SU-DHL-6 (cell line): ENCODE measurements around the gene RAD51B.

Experiments
- H2AFZ ChIP-seq: fragments of 200-600 bp; sonication (generic); 2 replicates; pipeline ENCODE4 v1.6.1; 2014; ENCODE audit warnings: low read depth, mild to moderate bottlenecking, moderate library complexity, mixed read lengths, antibody characterized with exemption, low read length; ENCODE audit not compliant: severe bottlenecking
- H3F3A ChIP-seq: fragments of 200-600 bp; shearing (Covaris generic); 2 replicates; pipeline ENCODE4 v1.6.0; 2016; ENCODE audit warnings: antibody characterized with exemption, mild to moderate bottlenecking; ENCODE audit not compliant: insufficient read depth
- H3K27ac ChIP-seq: fragments of 200-600 bp; sonication (generic); 2 replicates; pipeline ENCODE4 v1.5.1; 2016; ENCODE audit warnings: low read depth, mild to moderate bottlenecking, low read length, moderate library complexity, mixed read lengths
- H3K27me3 ChIP-seq: fragments of 200-600 bp; sonication (generic), shearing (Covaris generic); 2 replicates; pipeline ENCODE4 v1.6.0; 2014; ENCODE audit warnings: mild to moderate bottlenecking, low read length
- H3K36me3 ChIP-seq: fragments of 200-600 bp; sonication (generic); 2 replicates; pipeline ENCODE4 v1.6.1; 2014; ENCODE audit warnings: mild to moderate bottlenecking, low read length, mixed read lengths
- H3K4me2 ChIP-seq: fragments of 300-600, 200-600 bp; shearing (Covaris generic), sonication (generic); 2 replicates; pipeline ENCODE4 v1.6.0; 2014; ENCODE audit warnings: low read length, low read depth, mild to moderate bottlenecking; ENCODE audit not compliant: poor library complexity, severe bottlenecking
- H3K4me3 ChIP-seq: fragments of 200-600 bp; sonication (generic); 2 replicates; pipeline ENCODE4 v1.5.1; 2014; ENCODE audit warnings: antibody characterized with exemption, low read length, mild to moderate bottlenecking, mixed read lengths; ENCODE audit not compliant: insufficient read depth, poor library complexity, severe bottlenecking
- H3K79me2 ChIP-seq: fragments of 200-600 bp; sonication (generic); 2 replicates; pipeline ENCODE4 v1.6.1; 2014; ENCODE audit warnings: mild to moderate bottlenecking, low read length, moderate library complexity; ENCODE audit not compliant: insufficient read depth
- H3K9ac ChIP-seq: fragments of 200-600 bp; sonication (generic); 2 replicates; pipeline ENCODE4 v1.7.0; 2014; ENCODE audit warnings: mild to moderate bottlenecking, low read length
- H3K9me2 ChIP-seq: fragments of 200-600 bp; sonication (generic); replicated peaks from 2 replicates; pipeline ENCODE4 v1.6.1; 2014; ENCODE audit warnings: low read length; ENCODE audit not compliant: insufficient read depth
- H3K9me3 ChIP-seq: fragments of 200-600 bp; sonication (generic); 2 replicates; pipeline ENCODE4 v1.6.1; 2014; ENCODE audit warnings: low read length, mixed read lengths; ENCODE audit not compliant: insufficient read depth
- H4K20me1 ChIP-seq: fragments of 200-600 bp; sonication (generic); 2 replicates; pipeline ENCODE4 v1.6.1; 2014; ENCODE audit warnings: low read depth, mild to moderate bottlenecking, antibody characterized with exemption, low read length, moderate library complexity, mixed read lengths
- EZH2phosphoT487 ChIP-seq: fragments of 200-600 bp; sonication (generic), shearing (Covaris generic); conservative IDR thresholded peaks from 2 replicates; pipeline ENCODE4 v1.6.1; 2018; ENCODE audit warnings: mild to moderate bottlenecking, antibody characterized with exemption, low read length, moderate library complexity, mixed read lengths
- TF ChIP-seq, protein P1 (sequence below): fragments of 200-600 bp; sonication (generic); IDR thresholded peaks from one replicate; pipeline ENCODE4 v1.5.1; 2017; ENCODE audit warnings: antibody characterized with exemption, mild to moderate bottlenecking, low read length, moderate library complexity; ENCODE audit not compliant: insufficient read depth, poor library complexity, severe bottlenecking

RAD51B gene

DNA sequence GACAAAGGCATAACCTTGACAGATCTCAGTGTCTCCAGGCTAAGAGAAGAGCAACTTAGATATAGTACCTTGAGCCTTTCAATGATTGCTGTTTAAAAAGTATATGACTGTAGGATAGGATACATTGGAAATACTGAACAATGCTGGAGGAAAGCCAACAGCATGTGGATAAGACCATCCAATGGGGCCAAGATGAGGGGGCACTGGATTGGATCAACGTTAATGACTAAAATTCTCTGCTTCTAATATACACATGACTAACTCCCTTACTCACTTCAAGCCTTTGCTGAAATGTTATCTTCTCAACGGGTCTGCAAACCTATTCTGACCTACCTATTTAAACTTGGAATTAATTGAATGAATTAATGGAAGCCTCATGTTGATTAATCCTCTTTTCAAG, 354.9 kb downstream of the RAD51B start:
- H3K36me3 ChIP-seq = no peaks in the 10 kb centered on the region
- H3K9me2 ChIP-seq = no peaks in the 10 kb centered on the region
- H3K9me3 ChIP-seq = no peaks in the 10 kb centered on the region
- no peaks in the 10 kb centered on the region for H3F3A ChIP-seq
- no peak overlapping the region for H3K4me2 ChIP-seq
- H2AFZ ChIP-seq = no peak overlapping the region
- H3K4me3 ChIP-seq = no peak overlapping the region
- TF ChIP-seq, protein P1, sequence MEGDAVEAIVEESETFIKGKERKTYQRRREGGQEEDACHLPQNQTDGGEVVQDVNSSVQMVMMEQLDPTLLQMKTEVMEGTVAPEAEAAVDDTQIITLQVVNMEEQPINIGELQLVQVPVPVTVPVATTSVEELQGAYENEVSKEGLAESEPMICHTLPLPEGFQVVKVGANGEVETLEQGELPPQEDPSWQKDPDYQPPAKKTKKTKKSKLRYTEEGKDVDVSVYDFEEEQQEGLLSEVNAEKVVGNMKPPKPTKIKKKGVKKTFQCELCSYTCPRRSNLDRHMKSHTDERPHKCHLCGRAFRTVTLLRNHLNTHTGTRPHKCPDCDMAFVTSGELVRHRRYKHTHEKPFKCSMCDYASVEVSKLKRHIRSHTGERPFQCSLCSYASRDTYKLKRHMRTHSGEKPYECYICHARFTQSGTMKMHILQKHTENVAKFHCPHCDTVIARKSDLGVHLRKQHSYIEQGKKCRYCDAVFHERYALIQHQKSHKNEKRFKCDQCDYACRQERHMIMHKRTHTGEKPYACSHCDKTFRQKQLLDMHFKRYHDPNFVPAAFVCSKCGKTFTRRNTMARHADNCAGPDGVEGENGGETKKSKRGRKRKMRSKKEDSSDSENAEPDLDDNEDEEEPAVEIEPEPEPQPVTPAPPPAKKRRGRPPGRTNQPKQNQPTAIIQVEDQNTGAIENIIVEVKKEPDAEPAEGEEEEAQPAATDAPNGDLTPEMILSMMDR = no peak
- TF ChIP-seq EZH2phosphoT487 = no peak
- no peaks in the 10 kb centered on the region for H4K20me1 ChIP-seq
- H3K27ac ChIP-seq = no peak overlapping the region
- H3K27me3 ChIP-seq = no peaks in the 10 kb centered on the region
- H3K79me2 ChIP-seq = no peaks in the 10 kb centered on the region
- H3K9ac ChIP-seq = no peak overlapping the region

DNA sequence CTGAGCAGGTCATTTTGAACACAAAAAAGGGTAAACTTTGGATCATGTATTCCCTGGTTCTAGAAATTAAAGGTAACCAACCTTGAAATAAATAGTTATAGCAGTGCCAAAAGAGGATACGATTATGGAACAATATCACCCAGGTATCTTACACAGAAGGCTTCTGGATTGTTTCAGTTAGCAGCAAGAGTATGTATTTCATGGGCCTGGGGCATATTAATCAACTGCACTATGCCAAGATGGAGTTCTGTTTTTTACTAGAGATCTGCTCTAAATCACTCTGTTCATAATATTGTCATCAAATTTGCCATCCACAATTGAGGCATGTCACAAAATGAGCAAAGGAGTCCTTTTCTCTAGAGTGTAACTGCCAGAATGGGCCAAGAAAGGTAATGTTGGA, 357.1 kb downstream of the RAD51B start:
- H3K27ac ChIP-seq = no peak overlapping the region
- no peak overlapping the region for H3K4me3 ChIP-seq
- TF ChIP-seq EZH2phosphoT487 = no peak
- TF ChIP-seq, protein P1 = no peak
- no peak overlapping the region for H3K9ac ChIP-seq
- no peaks in the 10 kb centered on the region for H3K9me3 ChIP-seq
- H4K20me1 ChIP-seq = no peaks in the 10 kb centered on the region
- H3K4me2 ChIP-seq = no peak overlapping the region
- no peaks in the 10 kb centered on the region for H3K9me2 ChIP-seq
- H3K79me2 ChIP-seq = no peaks in the 10 kb centered on the region
- no peaks in the 10 kb centered on the region for H3K36me3 ChIP-seq
- no peaks in the 10 kb centered on the region for H3F3A ChIP-seq
- no peak overlapping the region for H2AFZ ChIP-seq
- H3K27me3 ChIP-seq = no peaks in the 10 kb centered on the region

DNA sequence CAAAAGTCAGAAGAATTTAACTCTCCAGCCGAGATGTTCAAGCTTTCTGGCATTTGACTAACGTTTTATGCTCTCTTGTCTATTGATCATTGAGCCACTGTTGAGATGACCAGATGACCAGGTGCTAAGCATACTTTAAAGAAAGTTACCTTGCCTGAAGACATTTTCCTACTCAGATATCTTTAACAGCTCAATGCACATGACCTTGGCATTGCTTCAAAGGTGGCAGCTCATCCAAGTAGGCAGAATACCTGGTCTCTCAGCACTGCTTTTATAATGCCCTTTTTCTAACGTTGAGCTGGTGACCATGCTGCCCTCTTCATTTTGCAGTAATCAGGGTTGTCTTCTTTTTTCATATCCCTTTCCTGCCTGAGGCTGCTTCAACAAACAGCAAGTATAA, 358.1 kb downstream of the RAD51B start:
- Histone ChIP-seq H3K27ac (no peak overlapping the region), H3K4me2 (no peak overlapping the region), H3K36me3 (no peaks in the 10 kb centered on the region), H3K4me3 (no peak overlapping the region), H4K20me1 (no peaks in the 10 kb centered on the region), H3K27me3 (no peaks in the 10 kb centered on the region), H3K9me2 (no peaks in the 10 kb centered on the region), H2AFZ (no peak overlapping the region), H3K79me2 (no peaks in the 10 kb centered on the region), H3F3A (no peaks in the 10 kb centered on the region), H3K9ac (no peak overlapping the region), H3K9me3 (no peaks in the 10 kb centered on the region)
- no peak for TF ChIP-seq EZH2phosphoT487
- TF ChIP-seq, protein P1 = no peak

DNA sequence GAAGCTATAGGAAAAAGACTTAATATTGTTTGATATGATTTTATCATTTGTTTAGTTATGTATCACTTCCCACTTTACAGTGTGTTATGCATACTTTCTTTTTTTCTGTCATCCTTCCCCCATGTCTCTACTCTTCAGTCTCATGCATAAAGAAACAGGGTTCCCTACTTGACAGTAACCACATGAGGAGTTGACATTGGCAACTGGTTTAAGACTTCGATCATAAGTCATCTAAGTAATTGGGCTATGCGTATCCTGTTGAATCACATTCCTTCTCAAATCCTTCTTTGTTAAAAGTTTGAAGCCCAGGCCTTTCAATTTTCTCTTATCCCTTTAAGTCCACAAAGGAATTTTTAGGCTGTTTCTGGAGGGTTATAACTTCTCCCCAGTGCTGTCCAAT, 358.7 kb downstream of the RAD51B start:
- Histone ChIP-seq H2AFZ (no peak overlapping the region), H3K36me3 (no peaks in the 10 kb centered on the region), H3K4me3 (no peak overlapping the region), H3K79me2 (no peaks in the 10 kb centered on the region), H4K20me1 (no peaks in the 10 kb centered on the region), H3F3A (no peaks in the 10 kb centered on the region), H3K9me3 (no peaks in the 10 kb centered on the region), H3K4me2 (no peak overlapping the region), H3K27ac (no peak overlapping the region), H3K27me3 (no peaks in the 10 kb centered on the region), H3K9ac (no peak overlapping the region), H3K9me2 (no peaks in the 10 kb centered on the region)
- no peak for TF ChIP-seq EZH2phosphoT487
- TF ChIP-seq, protein P1 = no peak
